Testis (tissue), 2 donors: ENCODE data around the gene CLEC11A.

Source experiments
- CTCF ChIP-seq, 3 experiments: fragments of 450-650 bp in 2 of 3; fragments of 200-600 bp in 1 of 3; sonication (generic) in 1 of 3; IDR thresholded peaks; one replicate each; pipeline ENCODE4 v1.5.1; 2016 to 2019; ENCODE audit warnings: antibody characterized with exemption in 3 of 3, mild to moderate bottlenecking in 2 of 3, moderate library complexity in 1 of 3
- POLR2A ChIP-seq: fragments of 450-650 bp; IDR thresholded peaks from one replicate; pipeline ENCODE4 v1.6.1; 2017; ENCODE audit warnings: antibody characterized with exemption, mild to moderate bottlenecking, moderate library complexity

- TF ChIP-seq CTCF (IDR thresholded peaks at IDR 0.05) (no peak), POLR2A (no peak)
These were observed 764 bp downstream of the CLEC11A start for GRCh38 chr19:50723735-50724521.
